Loucy (cell line): ENCODE measurements around the gene CDK19.

Experiments
- H2AFZ ChIP-seq: fragments of 200-600 bp; sonication (generic); 2 replicates; pipeline ENCODE4 v1.6.0; 2016; ENCODE audit warnings: antibody characterized with exemption, mild to moderate bottlenecking, low read length, moderate library complexity
- H3F3A ChIP-seq: fragments of 200-600 bp; 2 replicates; pipeline ENCODE4 v1.6.0; 2016; ENCODE audit warnings: antibody characterized with exemption, low read depth, mild to moderate bottlenecking
- H3K27me3 ChIP-seq: fragments of 200-600 bp; sonication (generic); 2 replicates; pipeline ENCODE4 v1.6.1; 2014; ENCODE audit warnings: low read length, mild to moderate bottlenecking; ENCODE audit not compliant: insufficient read depth, poor library complexity, severe bottlenecking
- H3K36me3 ChIP-seq: fragments of 200-600 bp; sonication (generic); 2 replicates; pipeline ENCODE4 v1.6.1; 2016; ENCODE audit warnings: low read length; ENCODE audit not compliant: insufficient read depth
- H3K4me1 ChIP-seq: fragments of 200-600 bp; sonication (generic); 2 replicates; pipeline ENCODE4 v1.5.1; 2014; ENCODE audit warnings: low read length, mild to moderate bottlenecking; ENCODE audit not compliant: insufficient read depth, poor library complexity, severe bottlenecking
- H3K4me2 ChIP-seq: fragments of 200-600 bp; sonication (generic); 2 replicates; pipeline ENCODE4 v1.6.0; 2014; ENCODE audit warnings: antibody characterized with exemption, low read length, low read depth, mild to moderate bottlenecking; ENCODE audit not compliant: poor library complexity, severe bottlenecking
- H3K4me3 ChIP-seq: fragments of 200-600 bp; sonication (generic); 2 replicates; pipeline ENCODE4 v1.5.1; 2014; ENCODE audit warnings: low read length, mild to moderate bottlenecking, mixed read lengths; ENCODE audit not compliant: poor library complexity, severe bottlenecking
- H3K79me2 ChIP-seq: fragments of 200-600 bp; sonication (generic); 2 replicates; pipeline ENCODE4 v1.6.1; 2014; ENCODE audit warnings: low read length; ENCODE audit not compliant: insufficient read depth
- H3K9ac ChIP-seq: fragments of 200-600 bp; sonication (generic); 2 replicates; pipeline ENCODE4 v1.6.0; 2014; ENCODE audit warnings: mild to moderate bottlenecking, low read depth, low read length, moderate library complexity; ENCODE audit not compliant: poor library complexity, severe bottlenecking
- H3K9me2 ChIP-seq: fragments of 200-600 bp; sonication (generic); replicated peaks from 2 replicates; pipeline ENCODE4 v1.6.1; 2016; ENCODE audit warnings: low read depth, low read length, mixed read lengths
- H3K9me3 ChIP-seq: fragments of 200-600 bp; sonication (generic); 2 replicates; pipeline ENCODE4 v1.6.1; 2014; ENCODE audit warnings: mild to moderate bottlenecking, antibody characterized with exemption, low read length, low read depth; ENCODE audit not compliant: insufficient read depth
- H4K20me1 ChIP-seq: fragments of 200-600 bp; sonication (generic); 2 replicates; pipeline ENCODE4 v1.6.0; 2014; ENCODE audit warnings: antibody characterized with exemption, low read length, mild to moderate bottlenecking; ENCODE audit not compliant: insufficient read depth, poor library complexity, severe bottlenecking
- EZH2phosphoT487 ChIP-seq: fragments of 200-600 bp; IDR thresholded peaks from 2 replicates; pipeline ENCODE4 v1.6.1; 2018; ENCODE audit warnings: antibody characterized with exemption, mild to moderate bottlenecking, moderate library complexity, borderline replicate concordance
- TF ChIP-seq, protein P1 (sequence below): fragments of 200-600 bp; sonication (generic); conservative IDR thresholded peaks from 2 replicates; pipeline ENCODE4 v1.5.1; 2014; ENCODE audit warnings: mild to moderate bottlenecking, antibody characterized with exemption, low read length

CDK19 gene

GRCh38 chr6:110822249-110822648 is 7.0 kb upstream of the CDK19 start:
- Histone ChIP-seq H4K20me1 (no peaks in the 10 kb centered on the region), H3K79me2 (no peaks in the 10 kb centered on the region; the same call in 1 of the 2 replicates), H3K36me3 (no peaks in the 10 kb centered on the region), H3F3A (no peaks in the 10 kb centered on the region), H2AFZ (0 out of 2 replicates have a peak overlapping the region, but pooled peaks have one; percentile 21), H3K4me3 (no peak overlapping the region), H3K4me1 (peaks cover 20% of the 10 kb centered on the region), H3K27me3 (no peaks in the 10 kb centered on the region), H3K4me2 (no peak overlapping the region), H3K9ac (no peak overlapping the region), H3K9me2 (no peaks in the 10 kb centered on the region), H3K9me3 (no peaks in the 10 kb centered on the region)
- TF ChIP-seq EZH2phosphoT487: no peak

GRCh38 chr6:110816677-110817076 is 1.4 kb upstream of the CDK19 start:
- Histone ChIP-seq H3K4me3 (peak overlapping the region; percentile 81), H3K4me2 (peak overlapping the region; percentile 85)
- no peak for TF ChIP-seq EZH2phosphoT487
- TF ChIP-seq, protein P1, sequence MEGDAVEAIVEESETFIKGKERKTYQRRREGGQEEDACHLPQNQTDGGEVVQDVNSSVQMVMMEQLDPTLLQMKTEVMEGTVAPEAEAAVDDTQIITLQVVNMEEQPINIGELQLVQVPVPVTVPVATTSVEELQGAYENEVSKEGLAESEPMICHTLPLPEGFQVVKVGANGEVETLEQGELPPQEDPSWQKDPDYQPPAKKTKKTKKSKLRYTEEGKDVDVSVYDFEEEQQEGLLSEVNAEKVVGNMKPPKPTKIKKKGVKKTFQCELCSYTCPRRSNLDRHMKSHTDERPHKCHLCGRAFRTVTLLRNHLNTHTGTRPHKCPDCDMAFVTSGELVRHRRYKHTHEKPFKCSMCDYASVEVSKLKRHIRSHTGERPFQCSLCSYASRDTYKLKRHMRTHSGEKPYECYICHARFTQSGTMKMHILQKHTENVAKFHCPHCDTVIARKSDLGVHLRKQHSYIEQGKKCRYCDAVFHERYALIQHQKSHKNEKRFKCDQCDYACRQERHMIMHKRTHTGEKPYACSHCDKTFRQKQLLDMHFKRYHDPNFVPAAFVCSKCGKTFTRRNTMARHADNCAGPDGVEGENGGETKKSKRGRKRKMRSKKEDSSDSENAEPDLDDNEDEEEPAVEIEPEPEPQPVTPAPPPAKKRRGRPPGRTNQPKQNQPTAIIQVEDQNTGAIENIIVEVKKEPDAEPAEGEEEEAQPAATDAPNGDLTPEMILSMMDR: no peak

DNA sequence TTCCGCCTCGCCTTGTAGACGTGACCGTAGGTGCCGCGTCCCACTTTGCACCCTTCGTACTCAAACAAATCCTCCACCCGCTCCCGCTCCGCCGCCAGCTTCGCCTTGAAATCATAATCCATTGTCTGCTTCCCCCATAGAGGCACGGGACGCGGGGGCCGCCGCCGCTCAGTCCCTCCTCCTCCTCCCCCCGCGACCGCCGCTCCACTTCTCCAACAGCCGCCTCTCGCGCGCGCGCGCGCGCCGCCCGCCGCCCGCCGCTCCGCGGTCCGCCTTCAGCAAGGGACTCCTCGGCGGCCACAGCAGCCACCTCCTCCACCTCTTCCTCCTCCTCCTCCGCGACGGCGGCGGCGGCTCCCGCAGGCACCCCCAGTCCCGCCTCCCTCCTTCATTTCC is 256 bp downstream of the CDK19 start:
- Histone ChIP-seq H3K4me3 (peak overlapping the region; percentile 81), H3K36me3 (no peaks in the 10 kb centered on the region), H3K4me1 (peaks cover 53% of the 10 kb centered on the region), H3K27me3 (no peaks in the 10 kb centered on the region), H3K9me3 (no peaks in the 10 kb centered on the region), H3F3A (peaks cover 6% of the 10 kb centered on the region), H3K9me2 (no peaks in the 10 kb centered on the region), H3K79me2 (peaks cover 50% of the 10 kb centered on the region), H2AFZ (peak overlapping the region; percentile 72), H4K20me1 (peaks cover 44% of the 10 kb centered on the region), H3K4me2 (peak overlapping the region; percentile 85), H3K9ac (peak overlapping the region; percentile 89)
- TF ChIP-seq, protein P1: no peak
- no peak for TF ChIP-seq EZH2phosphoT487

More at GRCh38 chr6:110816677-110817076, 1.4 kb upstream of the CDK19 start:
- Histone ChIP-seq H3K9me3 (no peaks in the 10 kb centered on the region), H3K27me3 (no peaks in the 10 kb centered on the region), H3F3A (peaks cover 6% of the 10 kb centered on the region), H3K9me2 (no peaks in the 10 kb centered on the region), H2AFZ (no peak overlapping the region), H3K79me2 (peaks cover 33% of the 10 kb centered on the region), H3K9ac (peak overlapping the region; percentile 81), H4K20me1 (peaks cover 29% of the 10 kb centered on the region), H3K4me1 (peaks cover 40% of the 10 kb centered on the region), H3K36me3 (no peaks in the 10 kb centered on the region)
